Upper lobe of left lung (tissue), 4 donors: ENCODE data around the gene DMXL2.

ENCODE experiments used
- POLR2A ChIP-seq, 4 donors: fragments of 450-650 bp; IDR thresholded peaks; one replicate each; pipeline ENCODE4 v1.5.1; 2016 to 2017; ENCODE audit warnings: antibody characterized with exemption in 4 of 4, mild to moderate bottlenecking in 2 of 4
- POLR2AphosphoS5 ChIP-seq, 2 donors: sonication (generic); formaldehyde crosslinking; IDR thresholded peaks; one replicate each; pipeline ENCODE4 v1.5.1; 2017; ENCODE audit warnings: antibody characterized with exemption in 2 of 2

DNA sequence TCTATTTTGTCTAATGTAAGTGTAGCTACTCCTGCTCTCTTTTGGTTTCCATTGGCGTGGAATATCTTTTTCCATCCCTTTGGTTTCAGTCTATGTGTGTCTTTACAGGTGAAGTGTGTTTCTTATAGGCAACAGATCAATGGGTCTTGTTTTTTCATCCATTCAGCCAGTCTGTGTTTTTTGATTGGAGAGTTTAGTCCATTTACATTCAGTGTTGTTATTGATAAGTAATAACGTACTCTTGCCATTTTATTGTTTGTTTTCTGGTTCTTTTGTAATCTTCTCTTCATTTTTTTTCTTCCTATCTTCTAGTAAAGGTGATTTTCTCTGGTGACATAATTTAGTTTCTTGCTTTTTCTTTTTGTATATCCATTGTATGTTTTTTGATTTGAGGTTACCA, 184.0 kb downstream of the DMXL2 start:
- TF ChIP-seq POLR2AphosphoS5 (IDR thresholded peaks at IDR 0.05) (no peak), POLR2A (IDR thresholded peaks at IDR 0.05) (no peak)
